Activated T-cell treated with anti-CD3 and anti-CD28 coated beads, Interleukin-2, amount 50 U/mL, for 48 hours (primary cell): ENCODE data around the gene NDUFAF2.
A peak's percentile ranks its signal among the peaks of the same experiment; 100 is the strongest.

Experiments used
- DNase-seq, 2 experiments: peaks; one replicate each; pipeline ENCODE4 v3.0.0-alpha.2; 2020

The NDUFAF2 gene

DNA sequence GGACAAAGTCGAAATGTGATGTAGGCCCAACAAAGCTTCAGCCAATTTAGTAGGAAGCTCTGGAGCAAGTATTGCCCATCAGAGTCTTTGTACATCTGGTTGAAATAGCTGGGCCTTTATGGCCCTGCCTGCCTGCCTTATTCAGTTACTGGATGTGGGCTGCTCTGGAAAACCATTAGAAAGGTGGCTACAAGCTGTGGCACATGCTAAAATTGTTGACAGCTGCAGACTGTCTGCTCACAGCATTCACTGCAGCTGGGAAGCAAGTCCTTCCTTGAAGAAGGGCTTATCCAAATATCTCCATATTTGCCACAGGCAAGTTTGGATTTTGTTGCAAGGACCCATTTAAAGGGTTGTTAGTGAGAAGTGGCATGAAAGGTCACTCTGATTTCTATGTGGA is 192.8 kb downstream of the NDUFAF2 start:
- DNase-seq: no peak

DNA sequence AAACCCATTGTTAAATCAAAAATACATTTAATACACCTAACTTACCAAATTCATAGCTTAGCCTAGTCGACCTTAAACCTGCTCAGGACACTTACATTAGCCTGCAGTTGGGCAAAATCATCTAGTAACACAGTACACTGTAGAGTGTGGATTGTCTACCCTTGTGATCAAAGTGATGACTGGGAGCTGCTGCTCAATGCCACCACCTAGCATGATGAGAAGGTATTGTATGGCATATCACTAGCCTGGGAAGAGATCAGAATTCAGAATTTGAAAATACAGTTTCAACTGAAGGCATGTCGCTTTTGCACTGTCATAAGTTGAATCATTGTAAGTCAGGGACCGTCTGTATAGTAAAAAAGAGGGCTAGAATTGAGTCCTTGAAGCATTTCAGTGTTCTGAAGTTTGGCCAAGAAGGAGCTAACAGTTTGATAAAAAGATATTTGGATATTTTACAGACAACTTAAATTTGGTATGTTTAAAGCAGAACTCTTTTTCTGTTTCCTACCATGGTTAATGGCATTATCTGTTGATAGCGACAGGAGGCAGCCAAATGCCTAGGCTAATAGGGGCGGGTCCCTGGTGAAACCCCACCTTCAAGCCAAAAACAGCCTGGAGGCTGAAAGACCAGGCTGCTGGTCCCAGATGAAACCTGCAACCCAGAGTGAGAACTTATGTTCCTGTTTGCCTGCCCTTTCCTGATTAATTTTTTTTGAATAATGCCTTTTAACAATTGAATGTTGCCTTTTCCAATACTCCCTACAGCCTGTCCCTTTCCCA is 194.3 kb downstream of the NDUFAF2 start:
- DNase-seq: no peak

DNA sequence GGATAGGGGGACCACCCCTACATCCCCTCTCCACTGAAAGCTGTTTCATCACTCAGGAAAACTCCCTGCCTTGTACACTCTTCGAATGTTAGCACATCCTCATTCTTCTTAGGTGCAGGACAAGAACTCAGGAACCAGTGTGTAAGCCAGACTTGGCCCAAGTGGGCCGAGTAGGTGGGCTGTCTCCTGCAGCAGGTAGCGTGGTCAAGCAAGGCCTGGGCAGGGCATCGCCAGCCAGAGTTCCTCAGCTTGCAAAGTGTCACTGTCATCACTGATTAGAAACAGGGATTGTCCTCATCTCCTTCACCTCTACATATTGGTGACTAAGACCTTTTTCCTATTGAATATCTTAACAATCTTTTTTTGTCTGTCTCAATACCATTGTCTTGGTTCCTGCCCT is 194.9 kb downstream of the NDUFAF2 start:
- no peak for DNase-seq

DNA sequence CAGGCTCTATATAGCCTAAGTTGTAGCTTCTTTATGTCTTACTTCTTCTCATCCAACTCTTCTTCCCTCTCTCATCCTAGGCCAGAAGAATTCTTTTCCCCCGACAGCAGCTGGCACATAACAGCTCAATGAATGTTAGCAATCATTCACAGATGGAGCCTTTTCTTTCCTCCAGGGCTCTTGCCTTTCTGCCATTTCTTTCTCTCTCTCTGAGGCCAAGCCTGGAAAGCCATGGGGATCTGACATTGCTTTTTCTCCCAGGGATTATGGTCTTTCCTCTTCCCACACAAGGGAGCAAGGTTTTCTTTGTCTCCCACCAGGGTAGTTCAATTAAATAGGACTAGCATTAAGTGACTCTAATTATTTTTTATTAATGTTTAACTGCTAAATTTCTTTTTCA is 196.8 kb downstream of the NDUFAF2 start:
- no peak for DNase-seq

DNA sequence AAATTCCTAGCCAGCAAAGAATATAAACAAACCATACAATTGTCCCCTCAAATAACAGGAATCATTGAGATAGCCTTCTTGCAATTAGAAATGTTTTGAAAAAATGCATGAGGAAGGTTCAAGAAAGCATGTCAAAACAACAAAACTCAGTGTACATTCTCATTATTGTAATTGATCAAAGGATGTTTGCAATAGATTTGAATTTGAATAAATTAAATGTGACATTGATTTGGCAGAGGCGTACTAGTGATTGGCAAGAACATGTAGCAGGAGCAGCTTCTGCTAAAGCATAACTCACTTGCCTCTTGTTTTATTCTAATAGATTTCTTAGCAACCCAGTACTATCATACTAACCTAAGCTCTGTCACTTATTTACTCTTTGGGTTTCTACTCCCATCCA is 197.4 kb downstream of the NDUFAF2 start:
- no peak for DNase-seq

DNA sequence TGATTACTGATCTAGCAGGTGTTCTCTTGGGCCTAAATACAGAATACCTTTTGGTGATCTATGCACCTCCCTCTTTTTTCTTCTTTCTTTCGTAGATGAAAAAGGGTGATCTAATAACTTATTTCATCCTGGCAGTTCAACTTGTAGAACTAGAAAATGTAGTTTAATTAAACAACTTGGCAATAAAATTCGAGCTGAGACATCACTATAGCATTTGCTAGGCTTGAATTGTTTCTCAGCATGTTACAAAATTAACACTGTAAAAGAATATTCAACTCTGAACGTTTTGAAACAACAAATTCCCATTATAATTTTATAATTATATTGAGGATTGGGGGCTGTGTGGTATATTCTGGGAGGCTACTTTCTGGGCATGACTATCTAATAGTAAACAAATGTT is 197.8 kb downstream of the NDUFAF2 start:
- no peak for DNase-seq

DNA sequence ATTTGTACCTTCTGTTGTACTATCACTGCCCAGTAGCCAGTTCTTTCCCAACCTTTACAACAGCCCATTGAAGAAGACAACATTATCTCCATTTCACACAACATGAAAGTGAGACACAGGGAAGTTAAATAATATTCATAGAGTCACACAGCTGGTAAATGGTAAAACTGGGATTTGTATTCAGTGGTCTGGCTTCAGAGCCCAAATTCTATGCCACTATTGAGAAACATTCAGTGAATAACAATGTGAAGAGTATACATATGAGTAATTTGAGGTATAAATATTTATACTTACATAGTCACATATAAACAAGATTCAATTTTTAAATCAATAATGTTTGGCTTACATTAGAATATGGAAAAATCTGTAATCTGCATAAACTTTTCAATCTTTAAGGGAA is 203.5 kb downstream of the NDUFAF2 start:
- no peak for DNase-seq

DNA sequence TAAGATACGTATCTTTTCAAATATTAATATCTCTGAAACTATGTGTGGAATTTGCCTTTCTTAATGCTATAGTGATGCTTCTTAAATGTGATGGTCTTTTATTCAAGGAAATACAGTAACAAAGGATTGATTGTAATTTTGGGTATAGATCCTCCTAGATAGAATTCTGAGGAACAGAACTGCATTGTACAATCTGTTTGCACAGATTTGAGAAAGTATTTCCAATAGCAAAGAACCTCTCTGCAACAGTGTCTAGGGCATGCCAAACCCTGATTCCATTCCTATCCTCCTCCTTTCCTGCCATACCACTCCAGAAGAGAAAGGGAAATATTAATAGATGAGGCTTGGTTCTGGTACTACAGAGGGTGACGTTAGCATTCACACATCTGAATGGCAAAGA is 206.9 kb downstream of the NDUFAF2 start:
- DNase-seq: no peak

DNA sequence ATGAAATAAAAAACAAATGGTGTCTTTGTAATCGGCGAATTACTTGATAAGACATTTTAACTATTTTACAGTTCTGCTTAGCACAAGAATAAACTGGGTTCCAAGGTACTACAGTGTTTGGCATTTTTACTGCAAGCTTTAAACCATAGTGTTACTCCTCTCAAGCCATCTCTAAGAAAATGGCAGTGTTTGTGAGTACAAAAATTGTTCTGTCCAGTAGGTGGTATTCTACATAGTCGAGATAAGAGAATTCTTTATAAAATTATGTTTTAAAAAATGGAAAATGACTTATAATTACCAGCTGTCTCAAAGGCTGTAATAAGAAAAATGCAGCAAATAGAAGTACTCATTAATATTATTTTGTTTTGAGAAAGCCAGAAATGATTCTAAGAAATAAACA is 214.1 kb downstream of the NDUFAF2 start:
- no peak for DNase-seq

DNA sequence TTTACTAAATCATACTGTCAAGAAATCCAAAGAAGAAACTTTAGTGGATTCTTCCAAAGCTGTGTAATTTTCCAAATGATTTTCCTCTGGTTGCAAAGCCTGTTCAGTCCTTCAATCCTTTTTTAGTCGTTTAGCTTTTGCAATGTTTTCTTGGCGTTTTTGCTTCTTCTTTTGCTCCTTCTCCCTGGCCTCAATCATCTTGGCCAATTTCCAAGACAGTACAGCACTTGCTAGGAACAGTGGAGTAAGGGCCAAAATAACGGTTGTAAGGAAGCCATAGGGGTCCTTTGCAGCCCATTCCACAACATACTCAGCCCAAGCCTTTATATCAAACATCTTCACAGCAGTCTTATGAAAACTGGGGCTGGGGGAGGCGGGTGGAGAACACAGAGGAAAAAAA is 214.8 kb downstream of the NDUFAF2 start:
- DNase-seq: no peak

DNA sequence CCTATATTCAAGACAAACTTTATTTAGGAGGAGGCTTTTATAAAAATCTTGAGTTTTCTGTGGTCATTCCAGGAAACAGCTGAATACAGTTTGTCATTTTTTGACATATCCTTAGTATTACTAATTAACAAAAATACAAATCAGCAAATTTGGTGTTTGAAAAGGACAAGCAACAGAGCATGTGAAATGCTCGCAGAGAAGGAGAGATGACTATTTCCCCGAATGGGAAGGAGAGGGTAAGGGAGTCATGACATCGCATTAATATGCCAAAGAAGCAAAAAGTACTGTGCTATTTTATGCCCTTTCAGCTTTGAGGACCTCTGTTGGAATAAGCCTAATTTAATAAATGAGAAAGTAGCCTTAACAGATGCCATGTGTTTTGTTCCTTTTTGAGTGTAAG is 215.5 kb downstream of the NDUFAF2 start:
- no peak for DNase-seq

DNA sequence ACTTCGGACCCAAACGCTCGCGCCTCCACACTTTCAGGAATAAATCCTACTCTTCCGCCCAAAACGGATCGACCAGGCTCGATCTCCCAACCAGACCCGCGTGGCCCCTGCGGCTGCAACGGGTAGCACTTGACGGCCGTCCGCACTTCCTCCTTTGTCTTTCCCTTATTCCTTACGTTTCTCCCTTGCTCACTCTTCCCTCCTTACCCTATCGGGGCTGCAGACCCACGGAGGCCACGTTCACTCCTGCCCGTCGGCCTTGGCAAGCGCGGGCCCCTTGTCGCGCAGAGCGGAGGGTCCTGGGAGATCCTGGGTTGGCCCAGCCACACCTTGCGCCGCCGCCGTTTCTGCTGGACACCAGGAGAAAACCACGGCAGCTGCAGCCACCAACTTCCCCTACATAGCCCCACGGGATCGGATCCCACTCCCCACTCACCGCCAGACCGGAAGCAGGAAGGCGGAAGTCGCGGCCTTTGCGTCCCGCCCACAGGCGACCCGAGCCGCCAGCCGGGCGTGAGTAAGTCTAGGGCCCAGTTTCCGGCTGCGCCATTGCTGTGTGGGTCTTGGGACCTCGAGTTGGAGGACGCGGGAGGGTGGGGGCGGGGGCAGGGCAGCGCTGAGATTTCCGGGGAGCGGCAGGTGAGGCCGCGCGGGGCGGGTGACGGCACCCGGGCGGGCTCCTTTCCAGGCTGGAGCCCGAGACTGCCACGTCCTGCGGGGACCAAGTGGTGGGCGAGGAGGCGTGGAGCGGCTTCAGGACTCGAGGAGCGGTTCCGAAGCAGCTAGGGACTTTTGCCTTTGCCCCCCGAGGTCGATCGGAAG is 217.2 kb downstream of the NDUFAF2 start, which contains the start of gene SMIM15:
TSS of gene SMIM15 (minus strand) at position 459 of the 822 bp plus-strand sequence. CDS start 2,297 bp downstream, outside the sequence.
- DNase-seq: peak; percentile 87 to 90

DNA sequence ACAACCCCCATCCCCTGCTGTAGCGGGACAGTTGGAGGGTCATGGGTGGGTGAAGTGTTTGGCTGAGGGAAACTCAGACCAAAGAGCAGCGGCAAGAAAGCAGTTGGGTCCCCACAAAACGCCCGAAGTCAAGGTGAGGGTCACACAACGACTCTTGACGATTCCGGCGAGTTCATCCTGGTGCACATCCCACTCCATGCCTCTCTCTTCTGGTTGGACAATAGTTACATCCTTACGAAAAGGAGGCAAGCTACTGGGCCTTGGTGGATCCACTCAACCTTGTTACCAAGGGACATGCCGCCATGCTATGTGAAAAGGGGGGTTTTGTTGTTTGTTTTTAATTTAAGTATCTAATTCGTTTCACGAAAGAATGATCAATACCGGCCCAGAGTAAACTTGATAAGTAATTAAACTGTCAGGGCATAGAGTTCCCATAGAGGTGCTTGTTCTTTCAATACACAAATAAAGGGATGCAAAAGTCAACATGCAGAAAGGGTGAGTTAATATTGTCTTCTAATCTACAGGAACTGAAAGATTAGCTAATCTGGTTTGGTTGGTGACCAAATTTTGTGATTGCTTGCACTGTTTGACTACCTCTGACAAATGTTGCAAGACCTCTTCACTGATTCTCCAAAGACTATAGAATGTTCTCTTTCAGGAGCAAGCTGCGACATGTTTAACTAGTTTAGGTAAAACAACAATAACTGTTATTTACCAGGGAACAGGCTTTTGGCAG is 218.0 kb downstream of the NDUFAF2 start:
- no peak for DNase-seq

DNA sequence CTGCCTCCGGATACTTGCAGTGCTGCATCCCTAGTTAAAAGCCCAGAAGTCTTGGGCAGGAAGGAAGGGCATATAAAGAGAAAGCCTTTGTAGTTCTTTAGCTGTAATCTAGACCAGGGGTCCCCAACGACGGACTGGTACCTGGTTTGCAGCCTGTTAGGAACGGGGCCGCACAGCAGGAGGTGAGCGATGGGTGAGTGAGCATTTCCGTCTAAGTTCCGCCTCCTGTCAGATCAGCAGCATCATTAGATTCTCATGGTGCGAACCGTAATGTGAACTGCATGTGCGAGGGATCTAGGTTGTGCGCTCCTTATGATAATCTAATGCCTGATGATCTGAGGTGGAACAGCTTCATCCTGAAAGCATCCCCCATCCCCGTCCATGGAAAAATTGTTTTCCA is 218.9 kb downstream of the NDUFAF2 start:
- no peak for DNase-seq

DNA sequence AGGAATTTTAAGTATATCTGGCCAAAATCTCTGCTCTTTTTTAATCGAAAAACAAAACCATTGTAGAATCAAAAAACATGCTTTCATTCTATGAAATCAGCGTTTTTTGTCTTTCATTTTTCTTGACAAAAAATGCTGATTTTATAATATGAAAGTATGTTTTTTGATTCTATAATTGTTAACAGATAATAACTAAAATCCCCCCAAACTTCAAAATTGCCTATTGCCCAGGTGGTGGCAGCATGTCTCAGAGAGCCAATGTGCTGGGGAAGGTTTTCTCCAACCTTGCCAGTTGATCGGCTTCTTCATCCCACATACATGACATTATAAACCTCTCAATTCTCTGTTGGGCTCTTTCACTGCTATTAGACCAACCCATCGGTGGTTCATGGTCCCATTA is 222.4 kb downstream of the NDUFAF2 start:
- no peak for DNase-seq

DNA sequence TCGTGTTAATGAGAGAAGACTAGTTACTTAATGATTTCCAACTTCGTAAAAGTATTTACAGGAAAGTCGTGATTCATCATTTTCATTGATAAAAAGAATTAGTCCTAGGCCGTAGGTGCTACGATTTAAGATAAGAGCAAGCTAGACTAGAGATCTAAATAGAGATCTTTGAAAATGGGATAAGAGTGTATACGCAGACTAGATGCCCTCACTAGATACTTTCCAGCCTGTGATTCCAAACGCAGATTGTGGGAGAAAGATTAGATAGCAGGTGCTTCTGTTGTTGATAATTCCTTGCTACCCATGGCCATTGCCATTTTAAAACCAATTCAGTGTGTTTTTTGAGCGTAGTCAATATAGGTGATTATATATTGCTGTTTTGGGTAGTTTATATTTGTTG is 223.9 kb downstream of the NDUFAF2 start:
- no peak for DNase-seq

DNA sequence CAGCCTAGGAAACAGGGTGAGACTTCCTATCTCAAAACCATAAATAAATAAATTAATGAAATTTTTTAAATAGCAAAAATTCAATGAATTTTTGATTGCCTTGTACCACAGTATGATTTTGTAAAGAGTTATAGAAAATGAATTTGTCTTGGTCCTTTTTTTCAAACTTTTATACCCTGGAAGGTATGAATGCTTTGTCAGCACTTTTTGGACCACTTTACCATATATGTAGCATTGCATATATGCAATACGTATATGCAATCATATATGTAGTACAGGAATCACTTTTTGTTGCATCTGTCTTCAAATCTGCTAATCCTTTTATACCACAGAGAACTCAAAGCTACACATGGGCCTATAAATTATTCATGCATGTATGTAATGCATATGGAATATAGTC is 226.5 kb downstream of the NDUFAF2 start:
- no peak for DNase-seq

DNA sequence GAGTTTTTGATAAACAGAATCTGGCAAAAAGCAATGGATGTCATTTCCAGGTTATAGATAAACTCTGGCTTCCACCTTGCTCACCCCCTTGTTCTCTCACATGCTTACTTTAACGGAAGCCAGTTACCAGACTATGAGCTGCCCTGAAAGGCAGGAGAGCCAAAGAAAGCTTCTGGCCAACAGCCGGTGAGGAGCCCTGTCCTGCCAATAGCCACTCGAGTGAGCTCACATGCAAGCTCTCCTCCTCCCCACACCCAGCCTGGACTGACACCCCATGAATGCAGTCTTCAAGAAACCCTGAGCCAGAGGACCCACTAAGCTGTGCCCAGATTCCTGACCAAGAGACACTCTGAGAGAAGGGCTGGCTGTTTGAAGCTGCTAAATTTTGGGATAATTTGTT is 231.6 kb downstream of the NDUFAF2 start:
- no peak for DNase-seq

DNA sequence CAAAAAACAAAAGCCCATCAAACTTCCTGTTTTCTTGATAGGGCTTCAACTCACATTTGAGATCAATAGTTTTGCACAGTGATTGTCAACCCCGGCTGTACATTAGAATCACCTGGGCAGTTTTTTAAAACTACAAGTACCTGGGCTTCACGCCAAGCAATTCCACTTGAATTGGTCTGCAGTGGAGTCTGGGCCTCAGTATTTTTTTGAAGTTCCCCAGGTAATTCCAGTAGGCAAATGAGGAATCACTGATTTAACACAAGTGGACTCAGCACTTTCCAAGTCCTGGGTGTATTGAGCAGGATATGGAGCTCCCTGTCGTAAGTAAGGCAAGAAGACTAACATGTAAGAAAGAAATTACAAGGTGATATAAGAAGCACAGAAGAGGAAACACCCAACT is 232.1 kb downstream of the NDUFAF2 start:
- no peak for DNase-seq

DNA sequence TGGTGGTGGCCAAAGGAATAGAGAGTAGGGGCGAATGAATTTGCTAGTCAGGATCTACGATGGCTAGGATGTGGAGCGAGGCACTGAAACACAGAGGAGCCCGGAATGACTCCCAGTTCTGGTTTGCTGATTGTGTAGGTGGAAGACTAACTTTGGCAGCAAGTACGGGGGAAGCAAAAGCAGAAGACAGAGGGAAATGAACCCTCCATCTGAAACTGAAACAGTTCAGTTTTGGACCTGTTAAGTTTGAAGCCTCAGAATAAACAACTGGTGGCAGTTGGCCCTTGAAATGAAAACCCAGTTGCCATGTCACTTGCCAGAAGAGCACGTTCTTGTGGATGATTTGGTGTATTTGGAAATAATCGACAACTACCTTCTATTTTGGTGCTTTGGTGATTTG is 232.7 kb downstream of the NDUFAF2 start:
- DNase-seq: no peak

DNA sequence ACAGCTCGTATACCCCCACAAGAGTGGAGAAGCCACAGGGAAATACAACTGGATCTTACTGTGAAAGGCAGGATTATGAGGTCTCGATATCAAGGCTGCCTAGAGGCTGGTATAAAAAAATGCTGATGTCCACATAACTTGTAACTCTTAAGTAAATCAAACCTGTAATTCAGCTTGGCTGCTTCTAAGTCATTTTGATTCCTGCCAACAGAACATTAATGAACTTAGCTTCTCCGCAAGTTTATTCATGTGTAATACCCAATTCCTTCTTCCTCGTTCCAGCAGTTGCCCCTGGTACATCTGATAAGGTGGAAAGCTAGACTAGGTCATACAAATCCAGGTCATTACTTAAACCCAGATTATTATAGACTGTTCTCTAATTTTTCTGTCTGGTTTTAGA is 233.7 kb downstream of the NDUFAF2 start:
- no peak for DNase-seq

DNA sequence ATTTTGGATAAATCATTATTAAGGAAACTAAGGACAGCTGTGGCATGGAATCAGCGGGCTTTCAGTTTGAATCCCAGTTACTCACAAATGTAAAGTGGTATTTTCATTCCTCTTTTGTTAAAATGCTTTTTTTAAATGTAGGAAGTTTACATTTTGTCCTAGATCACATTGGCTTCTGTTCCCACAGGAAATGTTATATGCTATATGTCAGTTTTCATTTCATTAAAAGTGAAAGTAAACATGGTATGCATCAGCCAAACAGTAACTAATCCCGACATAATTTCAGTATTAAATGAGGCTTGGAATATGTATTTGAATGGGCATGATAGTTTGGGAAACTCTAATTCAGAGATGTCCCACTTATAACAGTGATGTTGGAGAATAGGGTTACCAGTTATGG is 235.9 kb downstream of the NDUFAF2 start:
- DNase-seq: no peak

DNA sequence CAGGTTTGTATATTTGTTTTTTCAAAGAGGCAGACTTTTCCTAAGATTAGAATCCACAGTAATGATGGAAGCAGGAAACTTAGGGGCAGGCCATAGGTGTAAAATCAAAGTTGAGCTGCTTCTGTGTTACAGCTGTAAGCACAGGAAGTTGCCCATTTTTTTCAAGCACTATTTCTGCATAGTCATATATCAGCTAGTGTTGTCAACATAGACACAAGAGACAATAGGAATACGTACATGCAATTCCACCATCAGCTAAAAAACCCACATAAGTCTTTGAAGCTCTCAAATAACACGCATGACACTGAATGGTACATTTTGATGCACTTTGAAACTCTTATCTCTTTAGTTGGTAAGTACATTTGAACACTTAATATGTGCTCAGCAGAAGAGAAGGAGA is 237.4 kb downstream of the NDUFAF2 start:
- no peak for DNase-seq

DNA sequence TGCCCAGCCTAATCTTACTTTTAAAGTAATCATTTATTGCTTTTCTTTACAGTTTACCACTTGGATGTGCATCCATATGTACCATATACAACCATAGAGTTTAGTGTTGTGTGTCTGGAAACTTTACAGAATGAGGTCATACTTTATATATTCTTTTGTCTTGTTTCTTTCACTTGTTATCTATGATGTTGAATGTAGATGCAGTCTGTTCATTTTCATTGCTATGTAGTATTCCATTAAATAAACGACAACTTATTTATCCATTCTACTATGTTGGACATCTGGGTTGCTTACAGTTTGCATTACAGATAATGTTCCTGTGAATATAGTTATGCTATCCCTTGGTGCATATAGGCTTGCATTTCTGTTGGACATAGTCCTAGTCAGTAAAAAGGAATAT is 238.5 kb downstream of the NDUFAF2 start:
- no peak for DNase-seq
